PFSK-1 (cell line): ENCODE measurements around the gene NFKBIL1.

Experiments
- FOXP2 ChIP-seq: optimal IDR thresholded peaks from 2 replicates; pipeline ENCODE3; 2011; ENCODE audit warnings: borderline replicate concordance, control low read depth, inconsistent platforms; ENCODE audit not compliant: insufficient read depth; ENCODE audit errors: extremely low read length, extremely low read depth
- POLR2AphosphoS5 ChIP-seq: IDR thresholded peaks from 2 replicates; pipeline ENCODE4 v1.6.1; 2012; ENCODE audit warnings: low read depth, mild to moderate bottlenecking, control low read depth, low read length, moderate library complexity
- SIN3A ChIP-seq: IDR thresholded peaks from 2 replicates; pipeline ENCODE4 v1.6.1; 2012; ENCODE audit warnings: mild to moderate bottlenecking, low read length, moderate library complexity, borderline replicate concordance; ENCODE audit not compliant: insufficient read depth

- no peak for TF ChIP-seq FOXP2
- TF ChIP-seq POLR2AphosphoS5 = 0 out of 2 replicates have a peak, but pooled peaks have one; percentile 7
- TF ChIP-seq SIN3A = no peak
Observed at GRCh38 chr6:31534521-31535040, 12.8 kb upstream of the NFKBIL1 start.
